ENCODE results near the gene MS4A4E.

The MS4A4E gene

DNA sequence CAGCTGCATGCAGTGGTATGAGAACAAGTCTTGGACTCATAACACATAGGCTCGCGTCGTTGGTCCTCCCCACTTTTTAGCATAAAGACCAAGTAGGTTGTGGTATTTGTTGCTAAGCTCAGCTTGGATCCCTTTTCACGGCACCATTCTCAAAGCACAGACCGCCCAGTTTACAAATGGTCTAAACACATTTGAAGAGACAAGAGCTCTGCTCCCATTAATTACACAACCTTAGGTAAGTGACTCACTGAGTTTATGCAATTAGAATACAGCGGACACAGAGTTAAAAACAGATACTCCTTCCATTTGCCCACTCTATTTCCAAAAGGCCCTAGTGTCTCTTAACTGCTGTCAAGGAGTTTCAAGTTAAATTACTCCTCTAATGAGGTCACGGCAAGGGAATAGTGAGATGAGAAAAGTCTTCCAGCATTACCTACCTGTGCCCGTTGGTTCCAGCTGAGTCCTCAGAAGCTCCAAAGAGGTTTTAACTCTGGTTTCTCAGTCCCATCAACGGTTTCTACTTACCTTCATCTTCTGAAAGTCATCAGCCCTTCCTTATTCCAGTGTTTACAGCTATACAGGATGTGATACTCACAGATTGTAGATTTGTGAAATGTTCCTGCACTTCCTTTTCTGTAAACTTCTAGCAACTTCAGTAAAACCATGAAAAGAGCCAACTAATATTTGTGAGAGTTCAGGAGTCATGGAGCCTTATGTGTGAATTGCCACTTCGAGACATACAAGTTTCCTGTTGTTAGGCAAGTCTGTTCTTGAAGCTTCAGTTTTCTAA lies 60.2 kb downstream of the MS4A4E start, which contains the start of gene MS4A6A:
MS4A6A (minus strand) TSS at position 543 of the 790 bp plus-strand sequence. CDS start 1,356 bp downstream, outside the sequence.
- no peak for DNase-seq (ENCODE audit: low spot score in 2 of 2)
- H3K9me3 ChIP-seq = no peaks in the 10 kb centered on the region
- in situ Hi-C loops (cut with MboI; ENCODE audit: low sequenced_read_pairs) = no loop called here

GRCh38 chr11:60175860-60176275 lies 67.1 kb downstream of the MS4A4E start:
- Histone ChIP-seq H3K4me1 (no peaks in the 10 kb centered on the region), H3K4me3 (no peak overlapping the region), H3K27me3 (ENCODE audit: low read depth) (no peaks in the 10 kb centered on the region), H3K36me3 (replicated peaks) (no peaks in the 10 kb centered on the region), H3K9me3 (no peaks in the 10 kb centered on the region)
- in situ Hi-C loops (cut with MboI; ENCODE audit: low sequenced_read_pairs) = no loop called here
- no peak for DNase-seq (ENCODE audit: low spot score in 2 of 2)

More for the DNA sequence above, 60.2 kb downstream of the MS4A4E start, which contains the start of gene MS4A6A:
- no peak within 1 kb of the TSS for H3K4me3 ChIP-seq
- H3K36me3 ChIP-seq (replicated peaks) = no peaks in the 10 kb centered on the region
- no peaks in the 10 kb centered on the region for H3K4me1 ChIP-seq
- no peaks in the 10 kb centered on the region for H3K27me3 ChIP-seq (ENCODE audit: low read depth)

DNA sequence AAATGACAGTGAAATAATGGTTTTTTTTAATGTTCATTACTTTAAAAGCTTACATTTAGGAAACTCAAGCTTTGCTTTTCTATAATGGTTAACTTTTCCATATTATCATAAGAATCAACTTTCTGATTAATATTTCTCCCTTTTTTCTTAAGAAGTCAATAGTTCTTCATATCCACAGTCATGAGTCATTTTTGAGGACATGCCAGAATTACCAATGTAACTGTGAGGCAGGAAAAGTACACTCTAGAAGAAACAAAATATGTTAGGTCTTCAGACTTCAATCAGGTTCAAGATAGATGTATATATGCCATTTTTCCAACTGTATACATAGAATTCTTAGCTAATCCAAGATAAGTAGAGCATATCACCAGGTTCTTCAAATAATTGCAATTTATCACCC lies 70.9 kb downstream of the MS4A4E start:
- no peaks in the 10 kb centered on the region for H3K36me3 ChIP-seq (replicated peaks)
- in situ Hi-C loops (cut with MboI; ENCODE audit: low sequenced_read_pairs) = no loop called here
- no peaks in the 10 kb centered on the region for H3K4me1 ChIP-seq
- no peaks in the 10 kb centered on the region for H3K27me3 ChIP-seq (ENCODE audit: low read depth)
- peaks cover 12% of the 10 kb centered on the region for H3K9me3 ChIP-seq
- DNase-seq (ENCODE audit: low spot score in 2 of 2) = no peak
- H3K4me3 ChIP-seq = no peak overlapping the region

- Histone ChIP-seq H3K9me3 (peaks cover 12% of the 10 kb centered on the region), H3K4me3 (no peak overlapping the region), H3K36me3 (replicated peaks) (no peaks in the 10 kb centered on the region), H3K27me3 (ENCODE audit: low read depth) (no peaks in the 10 kb centered on the region), H3K4me1 (no peaks in the 10 kb centered on the region)
- in situ Hi-C loops (cut with MboI; ENCODE audit: low sequenced_read_pairs) = no loop called here
- no peak for DNase-seq (ENCODE audit: low spot score in 2 of 2)
Measured at GRCh38 chr11:60170566-60170965, 72.4 kb downstream of the MS4A4E start.

GRCh38 chr11:60169264-60169915 lies 73.5 kb downstream of the MS4A4E start:
- Histone ChIP-seq H3K9me3 (peaks cover 12% of the 10 kb centered on the region), H3K4me3 (no peak overlapping the region), H3K4me1 (no peaks in the 10 kb centered on the region), H3K27me3 (ENCODE audit: low read depth) (no peaks in the 10 kb centered on the region), H3K36me3 (replicated peaks) (no peaks in the 10 kb centered on the region)
- peak in 1 of 2 experiments; percentile 41 for DNase-seq (ENCODE audit: low spot score in 2 of 2)
- in situ Hi-C loops (cut with MboI; ENCODE audit: low sequenced_read_pairs) = no loop called here

- Histone ChIP-seq H3K36me3 (replicated peaks) (no peaks in the 10 kb centered on the region), H3K4me3 (no peak overlapping the region), H3K4me1 (no peaks in the 10 kb centered on the region), H3K27me3 (ENCODE audit: low read depth) (no peaks in the 10 kb centered on the region), H3K9me3 (peaks cover 12% of the 10 kb centered on the region)
- no peak for DNase-seq (ENCODE audit: low spot score in 2 of 2)
- in situ Hi-C loops (cut with MboI; ENCODE audit: low sequenced_read_pairs) = no loop called here
Measured at GRCh38 chr11:60168306-60168705, 74.6 kb downstream of the MS4A4E start.

- no peaks in the 10 kb centered on the region for H3K27me3 ChIP-seq (ENCODE audit: low read depth)
- no peak for DNase-seq (ENCODE audit: low spot score in 2 of 2)
- H3K4me3 ChIP-seq = no peak overlapping the region
- H3K36me3 ChIP-seq (replicated peaks) = no peaks in the 10 kb centered on the region
- H3K4me1 ChIP-seq = no peaks in the 10 kb centered on the region
- peaks cover 12% of the 10 kb centered on the region for H3K9me3 ChIP-seq
- in situ Hi-C loops (cut with MboI; ENCODE audit: low sequenced_read_pairs) = no loop called here
Measured at GRCh38 chr11:60165951-60166350, 77.0 kb downstream of the MS4A4E start.

- in situ Hi-C loops (cut with MboI; ENCODE audit: low sequenced_read_pairs) = no loop called here
- Histone ChIP-seq H3K4me1 (no peaks in the 10 kb centered on the region), H3K27me3 (ENCODE audit: low read depth) (no peaks in the 10 kb centered on the region), H3K9me3 (peaks cover 12% of the 10 kb centered on the region), H3K36me3 (replicated peaks) (no peaks in the 10 kb centered on the region), H3K4me3 (no peak overlapping the region)
- no peak for DNase-seq (ENCODE audit: low spot score in 2 of 2)
Measured at GRCh38 chr11:60165538-60165937, 77.4 kb downstream of the MS4A4E start.

GRCh38 chr11:60164550-60165075 lies 78.3 kb downstream of the MS4A4E start:
- H3K4me1 ChIP-seq = no peaks in the 10 kb centered on the region
- in situ Hi-C loops (cut with MboI; ENCODE audit: low sequenced_read_pairs) = no loop called here
- no peak for DNase-seq (ENCODE audit: low spot score in 2 of 2)
- H3K9me3 ChIP-seq = peaks cover 9% of the 10 kb centered on the region
- H3K36me3 ChIP-seq (replicated peaks) = no peaks in the 10 kb centered on the region
- H3K4me3 ChIP-seq = no peak overlapping the region
- no peaks in the 10 kb centered on the region for H3K27me3 ChIP-seq (ENCODE audit: low read depth)

- H3K4me3 ChIP-seq = no peak overlapping the region
- H3K36me3 ChIP-seq (replicated peaks) = no peaks in the 10 kb centered on the region
- no peaks in the 10 kb centered on the region for H3K9me3 ChIP-seq
- DNase-seq (ENCODE audit: low spot score in 2 of 2) = no peak
- in situ Hi-C loops (cut with MboI; ENCODE audit: low sequenced_read_pairs) = no loop called here
- no peaks in the 10 kb centered on the region for H3K4me1 ChIP-seq
- no peaks in the 10 kb centered on the region for H3K27me3 ChIP-seq (ENCODE audit: low read depth)
Measured at GRCh38 chr11:60161766-60162165, 81.2 kb downstream of the MS4A4E start.

- Histone ChIP-seq H3K4me1 (no peaks in the 10 kb centered on the region), H3K9me3 (no peaks in the 10 kb centered on the region), H3K4me3 (no peak overlapping the region), H3K27me3 (ENCODE audit: low read depth) (no peaks in the 10 kb centered on the region), H3K36me3 (replicated peaks) (no peaks in the 10 kb centered on the region)
- no peak for DNase-seq (ENCODE audit: low spot score in 2 of 2)
- in situ Hi-C loops (cut with MboI; ENCODE audit: low sequenced_read_pairs) = no loop called here
Measured at GRCh38 chr11:60161107-60161506, 81.8 kb downstream of the MS4A4E start.

DNA sequence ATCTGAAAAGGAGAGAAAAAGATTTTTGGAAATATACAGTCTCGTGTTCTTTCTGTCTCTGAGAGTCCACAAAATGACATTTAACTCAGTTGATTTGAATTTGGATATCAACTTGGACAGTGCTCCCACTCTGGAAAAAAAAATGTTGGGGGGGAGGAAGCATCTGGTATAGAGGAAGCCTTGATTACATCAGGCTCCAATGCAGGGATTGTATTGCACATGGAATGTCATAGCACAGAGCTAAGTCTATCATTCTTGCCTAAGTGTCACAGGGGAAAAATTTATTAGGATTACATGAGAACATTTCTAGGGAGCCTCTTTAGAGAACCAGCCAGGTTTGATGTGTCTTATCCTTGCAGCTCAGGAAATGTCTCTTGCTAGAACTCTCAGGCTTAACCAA lies 83.1 kb downstream of the MS4A4E start:
- H3K4me3 ChIP-seq = no peak overlapping the region
- H3K9me3 ChIP-seq = no peaks in the 10 kb centered on the region
- DNase-seq (ENCODE audit: low spot score in 2 of 2) = no peak
- in situ Hi-C loops (cut with MboI; ENCODE audit: low sequenced_read_pairs) = no loop called here
- no peaks in the 10 kb centered on the region for H3K36me3 ChIP-seq (replicated peaks)
- no peaks in the 10 kb centered on the region for H3K4me1 ChIP-seq
- no peaks in the 10 kb centered on the region for H3K27me3 ChIP-seq (ENCODE audit: low read depth)

DNA sequence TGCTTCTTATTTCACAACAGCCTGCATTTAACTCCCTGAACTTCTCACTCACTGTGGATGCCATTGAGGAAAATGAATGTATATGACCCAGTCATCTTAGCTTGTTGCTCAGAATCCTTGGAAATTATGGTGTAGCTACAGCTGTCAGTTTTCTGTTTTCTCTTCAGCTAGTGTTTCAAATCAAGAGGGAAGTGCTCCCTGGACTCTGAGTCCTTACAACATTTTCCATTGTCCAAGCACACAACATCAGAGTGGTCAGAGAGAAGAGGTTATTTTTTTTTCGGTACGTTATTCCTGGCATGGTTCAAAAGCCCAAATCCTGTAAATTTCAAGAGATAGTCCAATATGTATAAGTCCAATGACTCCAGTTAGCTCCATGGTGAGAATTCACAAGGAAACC lies 83.7 kb downstream of the MS4A4E start:
- in situ Hi-C loops (cut with MboI; ENCODE audit: low sequenced_read_pairs) = no loop called here

GRCh38 chr11:60158636-60159035 lies 84.3 kb downstream of the MS4A4E start:
- no peaks in the 10 kb centered on the region for H3K27me3 ChIP-seq (ENCODE audit: low read depth)
- no peak overlapping the region for H3K4me3 ChIP-seq
- no peaks in the 10 kb centered on the region for H3K4me1 ChIP-seq
- no peaks in the 10 kb centered on the region for H3K36me3 ChIP-seq (replicated peaks)
- in situ Hi-C loops (cut with MboI; ENCODE audit: low sequenced_read_pairs) = no loop called here
- no peak for DNase-seq (ENCODE audit: low spot score in 2 of 2)
- no peaks in the 10 kb centered on the region for H3K9me3 ChIP-seq

More for the DNA sequence above, 83.7 kb downstream of the MS4A4E start:
- Histone ChIP-seq H3K9me3 (no peaks in the 10 kb centered on the region), H3K4me3 (no peak overlapping the region), H3K36me3 (replicated peaks) (no peaks in the 10 kb centered on the region), H3K27me3 (ENCODE audit: low read depth) (no peaks in the 10 kb centered on the region), H3K4me1 (no peaks in the 10 kb centered on the region)
- DNase-seq (ENCODE audit: low spot score in 2 of 2) = no peak

Measured in HAP-1 (cell line).